Mesendoderm (in vitro differentiated cells): ENCODE results near the gene CATSPER3.

Experiments
- DNase-seq: peaks from one replicate; pipeline ENCODE4 v3.0.0; 2013
- H2AK5ac ChIP-seq: 2 replicates; pipeline ENCODE4 v1.6.1; 2013; ENCODE audit warnings: low read length, inconsistent platforms
- H2BK120ac ChIP-seq: 2 replicates; pipeline ENCODE4 v1.6.1; 2013; ENCODE audit warnings: low read depth, mild to moderate bottlenecking, low read length, moderate library complexity, mixed read lengths
- H2BK15ac ChIP-seq: replicated peaks from 2 replicates; pipeline ENCODE4 v1.6.1; 2013; ENCODE audit warnings: low read depth, mild to moderate bottlenecking, moderate library complexity
- H2BK5ac ChIP-seq: 2 replicates; pipeline ENCODE4 v1.6.1; 2013; ENCODE audit warnings: low read length, inconsistent platforms
- H3K18ac ChIP-seq: 2 replicates; pipeline ENCODE4 v1.6.1; 2013; ENCODE audit warnings: mild to moderate bottlenecking, low read length, mixed read lengths
- H3K23ac ChIP-seq: one replicate; pipeline ENCODE4 v1.6.1; 2013; ENCODE audit warnings: low read length
- H3K27ac ChIP-seq: 2 replicates; pipeline ENCODE4 v1.5.1; 2013; ENCODE audit warnings: low read depth, mild to moderate bottlenecking, inconsistent platforms, low read length, moderate library complexity
- H3K27me3 ChIP-seq: 2 replicates; pipeline ENCODE4 v1.6.1; 2013; ENCODE audit warnings: low read length, control low read depth, mild to moderate bottlenecking, inconsistent platforms; ENCODE audit not compliant: insufficient read depth, poor library complexity
- H3K36me3 ChIP-seq: 2 replicates; pipeline ENCODE4 v1.6.1; 2013; ENCODE audit warnings: low read length, inconsistent platforms; ENCODE audit not compliant: control insufficient read depth, insufficient read depth
- H3K4ac ChIP-seq: one replicate; pipeline ENCODE4 v1.6.1; 2013; ENCODE audit warnings: low read depth, mild to moderate bottlenecking, low read length, moderate library complexity
- H3K4me1 ChIP-seq: 2 replicates; pipeline ENCODE4 v1.6.1; 2013; ENCODE audit warnings: low read depth, low read length, inconsistent platforms; ENCODE audit not compliant: control insufficient read depth
- H3K4me2 ChIP-seq: 2 replicates; pipeline ENCODE4 v1.6.1; 2013; ENCODE audit warnings: low read length
- H3K4me3 ChIP-seq: 2 replicates; pipeline ENCODE4 v1.5.1; 2013; ENCODE audit warnings: mild to moderate bottlenecking, low read length
- H3K56ac ChIP-seq: one replicate; pipeline ENCODE4 v1.6.1; 2013; ENCODE audit warnings: low read length
- H3K79me1 ChIP-seq: 2 replicates; pipeline ENCODE4 v1.6.1; 2013; ENCODE audit warnings: low read length, inconsistent platforms
- H3K79me2 ChIP-seq: 2 replicates; pipeline ENCODE4 v1.6.1; 2013; ENCODE audit warnings: mild to moderate bottlenecking, low read length; ENCODE audit not compliant: control insufficient read depth, insufficient read depth
- H3K9ac ChIP-seq: 2 replicates; pipeline ENCODE4 v1.6.1; 2013; ENCODE audit warnings: low read length, inconsistent platforms
- H4K5ac ChIP-seq: one replicate; pipeline ENCODE4 v1.6.1; 2013; ENCODE audit warnings: low read length
- H4K8ac ChIP-seq: one replicate; pipeline ENCODE4 v1.6.1; 2013; ENCODE audit warnings: low read depth, mild to moderate bottlenecking, control low read depth, low read length, moderate library complexity
- WGBS: extraction: QIAGEN DNeasy Blood & Tissue Kit; methylation state at CpG from one replicate; pipeline ENCODE4 v1.1.7; 2013; ENCODE audit warnings: low lambda C conversion rate, missing lambda C conversion rate; ENCODE audit not compliant: insufficient coverage; ENCODE audit errors: extremely low coverage; 5-methylcytosine and 5-hydroxymethylcytosine counted together

Gene CATSPER3

GRCh38 chr5:135041145-135041587 is 73.5 kb downstream of the CATSPER3 start:
- H3K18ac ChIP-seq = no peak overlapping the region
- H2BK15ac ChIP-seq = no peak overlapping the region
- no peaks in the 10 kb centered on the region for H3K79me1 ChIP-seq
- no peak overlapping the region for H3K4me3 ChIP-seq
- H3K23ac ChIP-seq = no peak overlapping the region
- H2AK5ac ChIP-seq = no peak overlapping the region
- WGBS = no CpG with 5 or more reads among the region's 12 CpGs
- H3K4me1 ChIP-seq = no peaks in the 10 kb centered on the region
- no peak overlapping the region for H3K9ac ChIP-seq
- peaks cover 71% of the 10 kb centered on the region for H3K27me3 ChIP-seq
- no peaks in the 10 kb centered on the region for H3K79me2 ChIP-seq
- no peak for DNase-seq
- H2BK5ac ChIP-seq = no peak overlapping the region
- H4K8ac ChIP-seq = no peak overlapping the region
- H3K56ac ChIP-seq = no peak overlapping the region
- H3K27ac ChIP-seq = no peak overlapping the region
- no peak overlapping the region for H3K4me2 ChIP-seq
- no peak overlapping the region for H2BK120ac ChIP-seq
- H3K36me3 ChIP-seq = no peaks in the 10 kb centered on the region
- no peak overlapping the region for H3K4ac ChIP-seq
- H4K5ac ChIP-seq = no peak overlapping the region

GRCh38 chr5:135041726-135042125 is 74.0 kb downstream of the CATSPER3 start:
- Histone ChIP-seq H3K18ac (no peak overlapping the region), H3K36me3 (no peaks in the 10 kb centered on the region), H3K27ac (no peak overlapping the region), H3K79me2 (no peaks in the 10 kb centered on the region), H3K4me3 (no peak overlapping the region), H2BK5ac (no peak overlapping the region), H4K8ac (no peak overlapping the region), H2AK5ac (no peak overlapping the region), H4K5ac (no peak overlapping the region), H3K9ac (no peak overlapping the region), H3K4me1 (no peaks in the 10 kb centered on the region), H3K23ac (no peak overlapping the region), H3K27me3 (peaks cover 65% of the 10 kb centered on the region), H3K56ac (no peak overlapping the region), H2BK15ac (no peak overlapping the region), H2BK120ac (no peak overlapping the region), H3K79me1 (no peaks in the 10 kb centered on the region), H3K4ac (no peak overlapping the region), H3K4me2 (no peak overlapping the region)
- no CpG with 5 or more reads among the region's 3 CpGs for WGBS
- DNase-seq = no peak

GRCh38 chr5:135042595-135042994 is 74.9 kb downstream of the CATSPER3 start:
- no peak overlapping the region for H3K4me2 ChIP-seq
- no peak overlapping the region for H3K18ac ChIP-seq
- H2AK5ac ChIP-seq = no peak overlapping the region
- no peak overlapping the region for H4K8ac ChIP-seq
- no peaks in the 10 kb centered on the region for H3K79me1 ChIP-seq
- no peaks in the 10 kb centered on the region for H3K36me3 ChIP-seq
- no peak for DNase-seq
- H3K4me3 ChIP-seq = no peak overlapping the region
- no peak overlapping the region for H3K9ac ChIP-seq
- H3K56ac ChIP-seq = no peak overlapping the region
- no peaks in the 10 kb centered on the region for H3K79me2 ChIP-seq
- H2BK15ac ChIP-seq = no peak overlapping the region
- H3K27me3 ChIP-seq = peaks cover 57% of the 10 kb centered on the region
- H3K27ac ChIP-seq = no peak overlapping the region
- no peak overlapping the region for H3K4ac ChIP-seq
- H3K4me1 ChIP-seq = peaks cover 2% of the 10 kb centered on the region
- no CpG with 5 or more reads among the region's 1 CpG for WGBS
- H3K23ac ChIP-seq = no peak overlapping the region
- no peak overlapping the region for H4K5ac ChIP-seq
- H2BK120ac ChIP-seq = no peak overlapping the region
- no peak overlapping the region for H2BK5ac ChIP-seq

GRCh38 chr5:135045488-135045887 is 77.8 kb downstream of the CATSPER3 start:
- no peak overlapping the region for H2BK120ac ChIP-seq
- H3K4me1 ChIP-seq = peaks cover 2% of the 10 kb centered on the region
- no peak overlapping the region for H4K8ac ChIP-seq
- no peaks in the 10 kb centered on the region for H3K79me1 ChIP-seq
- H3K4me3 ChIP-seq = no peak overlapping the region
- no peaks in the 10 kb centered on the region for H3K36me3 ChIP-seq
- H3K9ac ChIP-seq = no peak overlapping the region
- no peak overlapping the region for H3K56ac ChIP-seq
- no peak overlapping the region for H3K23ac ChIP-seq
- no peak overlapping the region for H2BK5ac ChIP-seq
- H2AK5ac ChIP-seq = no peak overlapping the region
- H2BK15ac ChIP-seq = no peak overlapping the region
- no peak overlapping the region for H3K4me2 ChIP-seq
- no peak overlapping the region for H4K5ac ChIP-seq
- H3K27me3 ChIP-seq = peaks cover 37% of the 10 kb centered on the region
- no peak overlapping the region for H3K27ac ChIP-seq
- H3K4ac ChIP-seq = no peak overlapping the region
- no peak for DNase-seq
- no peaks in the 10 kb centered on the region for H3K79me2 ChIP-seq
- H3K18ac ChIP-seq = no peak overlapping the region

GRCh38 chr5:135046661-135047346 is 79.1 kb downstream of the CATSPER3 start:
- Histone ChIP-seq H2BK5ac (no peak overlapping the region), H3K18ac (no peak overlapping the region), H3K4ac (no peak overlapping the region), H3K4me2 (no peak overlapping the region), H4K8ac (no peak overlapping the region), H3K79me2 (no peaks in the 10 kb centered on the region), H3K9ac (no peak overlapping the region), H2BK15ac (no peak overlapping the region), H3K27me3 (peaks cover 34% of the 10 kb centered on the region), H3K79me1 (no peaks in the 10 kb centered on the region), H2BK120ac (no peak overlapping the region), H3K4me3 (no peak overlapping the region), H2AK5ac (no peak overlapping the region), H3K56ac (no peak overlapping the region), H4K5ac (no peak overlapping the region), H3K36me3 (no peaks in the 10 kb centered on the region), H3K27ac (no peak overlapping the region), H3K4me1 (peaks cover 2% of the 10 kb centered on the region), H3K23ac (no peak overlapping the region)
- WGBS = no CpG with 5 or more reads among the region's 5 CpGs
- peak; percentile 75 for DNase-seq

- no peak overlapping the region for H3K9ac ChIP-seq
- H4K8ac ChIP-seq = no peak overlapping the region
These were observed 79.6 kb downstream of the CATSPER3 start for GRCh38 chr5:135047347-135047695.

More at GRCh38 chr5:135047347-135047695, 79.6 kb downstream of the CATSPER3 start:
- no CpG with 5 or more reads among the region's 2 CpGs for WGBS
- Histone ChIP-seq H3K56ac (no peak overlapping the region), H2AK5ac (no peak overlapping the region), H3K79me2 (no peaks in the 10 kb centered on the region), H3K4ac (no peak overlapping the region), H3K18ac (no peak overlapping the region), H3K4me1 (peaks cover 2% of the 10 kb centered on the region), H2BK120ac (no peak overlapping the region), H3K79me1 (no peaks in the 10 kb centered on the region), H2BK15ac (no peak overlapping the region), H3K23ac (no peak overlapping the region), H2BK5ac (no peak overlapping the region), H3K36me3 (no peaks in the 10 kb centered on the region), H3K27ac (no peak overlapping the region), H3K4me3 (no peak overlapping the region), H3K4me2 (no peak overlapping the region), H3K27me3 (peaks cover 30% of the 10 kb centered on the region), H4K5ac (no peak overlapping the region)
- DNase-seq = peak; percentile 68
